HEK293 (cell line): ENCODE results near the gene PARD3B.

Experiments used
- CTCF ChIA-PET: fragments of 350-600 bp; formaldehyde crosslinking; extraction: SDS; loops from one replicate; lab custom pipeline; 2021; ENCODE audit warnings: antibody characterized with exemption; lab: Yijun Ruan, JAX
- POLR2A ChIA-PET: fragments of 300-600 bp; formaldehyde crosslinking; extraction: SDS; loops from one replicate; lab custom pipeline; 2020; ENCODE audit warnings: antibody characterized with exemption, inconsistent platforms; lab: Yijun Ruan, JAX
- H3K27ac ChIP-seq: fragments of 200-500 bp; sonication (Bioruptor generic); 2 replicates; pipeline ENCODE4 v1.5.1; 2014; ENCODE audit warnings: low read depth, low read length, control low read depth, inconsistent platforms; ENCODE audit errors: extremely low read depth
- H3K36me3 ChIP-seq, 2 experiments: fragments of 200-500 bp in 1 of 2; sonication (Bioruptor generic) in 1 of 2; 1 replicate in 1 of 2; 2 replicates in 1 of 2; pipeline ENCODE4 v1.5.1; 2014 to 2017; ENCODE audit warnings: inconsistent platforms in 2 of 2, low read length in 2 of 2; ENCODE audit not compliant: control insufficient read depth in 2 of 2, insufficient read depth in 1 of 2
- H3K4me1 ChIP-seq: fragments of 200-500 bp; sonication (Bioruptor generic); 2 replicates; pipeline ENCODE4 v1.5.1; 2014; ENCODE audit warnings: mild to moderate bottlenecking, low read length, inconsistent platforms; ENCODE audit not compliant: control insufficient read depth, insufficient read depth
- H3K4me3 ChIP-seq: 2 replicates; pipeline ENCODE4 v1.5.1; 2011; ENCODE audit warnings: low read depth, mild to moderate bottlenecking, control low read depth, low read length, moderate library complexity
- H3K9me3 ChIP-seq: fragments of 200-500 bp; sonication (Bioruptor generic); 2 replicates; pipeline ENCODE4 v1.5.1; 2014; ENCODE audit warnings: low read depth, low read length, inconsistent platforms; ENCODE audit not compliant: control insufficient read depth, insufficient read depth
- AEBP2 ChIP-seq: fragments of 450-650 bp; formaldehyde crosslinking; IDR thresholded peaks from 2 replicates; pipeline ENCODE4 v1.5.1; 2016; ENCODE audit warnings: missing biosample characterization, missing genetic modification characterization, borderline replicate concordance
- CTCF ChIP-seq: fragments of 450-650 bp; formaldehyde crosslinking; IDR thresholded peaks from 2 replicates; pipeline ENCODE4 v1.5.1; 2016; ENCODE audit warnings: missing biosample characterization, missing genetic modification characterization
- GFI1B ChIP-seq: fragments of 450-650 bp; formaldehyde crosslinking; IDR thresholded peaks from 2 replicates; pipeline ENCODE4 v1.5.1; 2016; ENCODE audit warnings: missing biosample characterization, missing genetic modification characterization
- KLF8 ChIP-seq: fragments of 450-650 bp; formaldehyde crosslinking; IDR thresholded peaks from 2 replicates; pipeline ENCODE4 v1.5.1; 2016; ENCODE audit warnings: missing biosample characterization, missing genetic modification characterization
- REPIN1 ChIP-seq: fragments of 450-650 bp; formaldehyde crosslinking; IDR thresholded peaks from 2 replicates; pipeline ENCODE4 v1.5.1; 2017; ENCODE audit warnings: missing biosample characterization, missing genetic modification characterization, low read depth
- TSHZ1 ChIP-seq: fragments of 450-650 bp; formaldehyde crosslinking; IDR thresholded peaks from 2 replicates; pipeline ENCODE4 v1.5.1; 2016; ENCODE audit warnings: missing biosample characterization, missing genetic modification characterization, borderline replicate concordance
- WT1 ChIP-seq: fragments of 450-650 bp; formaldehyde crosslinking; IDR thresholded peaks from 2 replicates; pipeline ENCODE4 v1.5.1; 2016; ENCODE audit warnings: missing biosample characterization, missing genetic modification characterization
- ZBTB21 ChIP-seq: fragments of 450-650 bp; formaldehyde crosslinking; IDR thresholded peaks from 2 replicates; pipeline ENCODE4 v1.5.1; 2017; ENCODE audit warnings: missing biosample characterization, missing genetic modification characterization
- ZBTB6 ChIP-seq: fragments of 450-650 bp; formaldehyde crosslinking; IDR thresholded peaks from 2 replicates; pipeline ENCODE4 v1.5.1; 2017; ENCODE audit warnings: missing biosample characterization, missing genetic modification characterization
- ZBTB7A ChIP-seq: fragments of 450-650 bp; formaldehyde crosslinking; IDR thresholded peaks from 2 replicates; pipeline ENCODE4 v1.5.1; 2016; ENCODE audit warnings: low read depth, missing biosample characterization, missing genetic modification characterization
- ZFP69B ChIP-seq: fragments of 450-650 bp; formaldehyde crosslinking; IDR thresholded peaks from 2 replicates; pipeline ENCODE4 v1.5.1; 2016; ENCODE audit warnings: missing biosample characterization, missing genetic modification characterization
- ZNF138 ChIP-seq: fragments of 450-650 bp; formaldehyde crosslinking; IDR thresholded peaks from 2 replicates; pipeline ENCODE4 v1.5.1; 2016; ENCODE audit warnings: missing biosample characterization, missing genetic modification characterization, borderline replicate concordance
- ZNF169 ChIP-seq: fragments of 450-650 bp; formaldehyde crosslinking; IDR thresholded peaks from 2 replicates; pipeline ENCODE4 v1.5.1; 2016; ENCODE audit warnings: missing biosample characterization, missing genetic modification characterization
- ZNF175 ChIP-seq: fragments of 450-650 bp; formaldehyde crosslinking; IDR thresholded peaks from 2 replicates; pipeline ENCODE4 v1.5.1; 2016; ENCODE audit warnings: missing biosample characterization, missing genetic modification characterization
- ZNF211 ChIP-seq: fragments of 450-650 bp; formaldehyde crosslinking; IDR thresholded peaks from 2 replicates; pipeline ENCODE4 v1.5.1; 2016; ENCODE audit warnings: low read depth, missing biosample characterization, missing genetic modification characterization
- ZNF266 ChIP-seq: fragments of 450-650 bp; formaldehyde crosslinking; IDR thresholded peaks from 2 replicates; pipeline ENCODE4 v1.5.1; 2016; ENCODE audit warnings: missing biosample characterization, missing genetic modification characterization, low read depth
- ZNF280D ChIP-seq: fragments of 450-650 bp; formaldehyde crosslinking; IDR thresholded peaks from 2 replicates; pipeline ENCODE4 v1.5.1; 2016; ENCODE audit warnings: missing biosample characterization, missing genetic modification characterization
- ZNF311 ChIP-seq: fragments of 450-650 bp; formaldehyde crosslinking; IDR thresholded peaks from 2 replicates; pipeline ENCODE4 v1.5.1; 2017; ENCODE audit warnings: missing biosample characterization, missing genetic modification characterization, borderline replicate concordance
- ZNF366 ChIP-seq: fragments of 450-650 bp; formaldehyde crosslinking; conservative IDR thresholded peaks from 2 replicates; pipeline ENCODE4 v1.5.1; 2016; ENCODE audit warnings: missing biosample characterization, missing genetic modification characterization
- ZNF416 ChIP-seq: fragments of 450-650 bp; formaldehyde crosslinking; IDR thresholded peaks from 2 replicates; pipeline ENCODE4 v1.5.1; 2016; ENCODE audit warnings: missing biosample characterization, missing genetic modification characterization
- ZNF423 ChIP-seq: fragments of 450-650 bp; formaldehyde crosslinking; IDR thresholded peaks from 2 replicates; pipeline ENCODE4 v1.5.1; 2016; ENCODE audit warnings: missing biosample characterization, missing genetic modification characterization
- ZNF514 ChIP-seq: fragments of 450-650 bp; formaldehyde crosslinking; IDR thresholded peaks from 2 replicates; pipeline ENCODE4 v1.5.1; 2016; ENCODE audit warnings: missing biosample characterization, missing genetic modification characterization
- ZNF530 ChIP-seq: fragments of 450-650 bp; formaldehyde crosslinking; IDR thresholded peaks from 2 replicates; pipeline ENCODE4 v1.5.1; 2016; ENCODE audit warnings: low read depth, missing biosample characterization, missing genetic modification characterization
- ZNF549 ChIP-seq: fragments of 450-650 bp; IDR thresholded peaks from 2 replicates; pipeline ENCODE4 v1.5.1; 2018; ENCODE audit warnings: missing biosample characterization, missing genetic modification characterization, mild to moderate bottlenecking, inconsistent platforms, moderate library complexity
- ZNF621 ChIP-seq: fragments of 450-650 bp; formaldehyde crosslinking; IDR thresholded peaks from 2 replicates; pipeline ENCODE4 v1.5.1; 2017; ENCODE audit warnings: missing biosample characterization, missing genetic modification characterization
- ZNF624 ChIP-seq: fragments of 450-650 bp; formaldehyde crosslinking; IDR thresholded peaks from 2 replicates; pipeline ENCODE4 v1.5.1; 2017; ENCODE audit warnings: missing biosample characterization, missing genetic modification characterization

Gene PARD3B

GRCh38 chr2:205297846-205298245 is 752.6 kb downstream of the PARD3B start:
- Histone ChIP-seq H3K4me1 (no peaks in the 10 kb centered on the region), H3K4me3 (no peak overlapping the region), H3K36me3 (no peaks in the 10 kb centered on the region), H3K27ac (no peak overlapping the region), H3K9me3 (no peaks in the 10 kb centered on the region)
- ChIA-PET POLR2A (no interaction called here), CTCF (interaction anchor here (0.8 kb wide), 1 partner anchor 1037 kb away, joined by 3 read pairs; no protein-coding TSS in a partner anchor)
- no peak for TF ChIP-seq ZNF624 (tag by site-specific recombination)
- TF ChIP-seq ZNF175 (tag by site-specific recombination), result no peak
- TF ChIP-seq ZNF211 (tag by site-specific recombination), result no peak
- TF ChIP-seq ZNF530 (tag by site-specific recombination), result no peak
- TF ChIP-seq WT1 (tag by site-specific recombination), result no peak
- TF ChIP-seq ZNF423 (tag by site-specific recombination), result no peak
- TF ChIP-seq TSHZ1, result no peak
- TF ChIP-seq ZNF311, result no peak
- no peak for TF ChIP-seq ZNF138 (tag by site-specific recombination)
- TF ChIP-seq ZNF366, result no peak
- no peak for TF ChIP-seq ZFP69B (tag by site-specific recombination)
- TF ChIP-seq CTCF (tag by site-specific recombination), result no peak

- POLR2A ChIA-PET, result no interaction called here
Observed at GRCh38 chr2:205311201-205311600, 765.9 kb downstream of the PARD3B start.

More at GRCh38 chr2:205311201-205311600, 765.9 kb downstream of the PARD3B start:
- no peak for TF ChIP-seq ZBTB21 (tag by site-specific recombination)
- TF ChIP-seq ZNF514 (tag by site-specific recombination), result no peak
- TF ChIP-seq AEBP2 (tag by site-specific recombination), result no peak
- no peak for TF ChIP-seq ZNF169
- no peak for TF ChIP-seq ZNF621 (tag by site-specific recombination)
- TF ChIP-seq ZBTB6 (tag by site-specific recombination), result no peak
- TF ChIP-seq ZNF266 (tag by site-specific recombination), result no peak
- no peak for TF ChIP-seq REPIN1 (tag by site-specific recombination)
- TF ChIP-seq ZBTB7A (tag by site-specific recombination), result no peak
- no peak for TF ChIP-seq GFI1B
- no peak for TF ChIP-seq ZNF549
- no peak for TF ChIP-seq ZNF280D (tag by site-specific recombination)
- TF ChIP-seq ZNF416 (tag by site-specific recombination), result no peak
- no peak for TF ChIP-seq KLF8 (tag by site-specific recombination)
- TF ChIP-seq, all 188 proteins: peak for 0
- Histone ChIP-seq H3K27ac (no peak overlapping the region), H3K36me3 (no peaks in the 10 kb centered on the region), H3K9me3 (no peaks in the 10 kb centered on the region), H3K4me1 (no peaks in the 10 kb centered on the region), H3K4me3 (no peak overlapping the region)
- CTCF ChIA-PET, result no interaction called here
